NCI-H2196 treated with DMSO at 0.1 percent for 48 hours (cell line): ENCODE results near the gene RPUSD2.

Source experiments
- DNase-seq: peaks from one replicate; lab custom pipeline; 2025; ENCODE audit not compliant: unreplicated experiment; lab: John Stamatoyannopoulos, UW

The RPUSD2 gene, protein sequence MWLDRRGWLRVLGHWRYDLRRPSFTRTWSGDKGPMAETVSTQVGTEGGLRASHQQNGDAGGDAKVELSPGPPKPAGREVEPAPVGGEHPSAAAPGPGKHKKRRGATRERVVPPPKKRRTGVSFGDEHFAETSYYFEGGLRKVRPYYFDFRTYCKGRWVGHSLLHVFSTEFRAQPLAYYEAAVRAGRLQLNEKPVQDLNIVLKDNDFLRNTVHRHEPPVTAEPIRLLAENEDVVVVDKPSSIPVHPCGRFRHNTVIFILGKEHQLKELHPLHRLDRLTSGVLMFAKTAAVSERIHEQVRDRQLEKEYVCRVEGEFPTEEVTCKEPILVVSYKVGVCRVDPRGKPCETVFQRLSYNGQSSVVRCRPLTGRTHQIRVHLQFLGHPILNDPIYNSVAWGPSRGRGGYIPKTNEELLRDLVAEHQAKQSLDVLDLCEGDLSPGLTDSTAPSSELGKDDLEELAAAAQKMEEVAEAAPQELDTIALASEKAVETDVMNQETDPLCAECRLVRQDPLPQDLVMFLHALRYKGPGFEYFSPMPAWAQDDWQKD

DNA sequence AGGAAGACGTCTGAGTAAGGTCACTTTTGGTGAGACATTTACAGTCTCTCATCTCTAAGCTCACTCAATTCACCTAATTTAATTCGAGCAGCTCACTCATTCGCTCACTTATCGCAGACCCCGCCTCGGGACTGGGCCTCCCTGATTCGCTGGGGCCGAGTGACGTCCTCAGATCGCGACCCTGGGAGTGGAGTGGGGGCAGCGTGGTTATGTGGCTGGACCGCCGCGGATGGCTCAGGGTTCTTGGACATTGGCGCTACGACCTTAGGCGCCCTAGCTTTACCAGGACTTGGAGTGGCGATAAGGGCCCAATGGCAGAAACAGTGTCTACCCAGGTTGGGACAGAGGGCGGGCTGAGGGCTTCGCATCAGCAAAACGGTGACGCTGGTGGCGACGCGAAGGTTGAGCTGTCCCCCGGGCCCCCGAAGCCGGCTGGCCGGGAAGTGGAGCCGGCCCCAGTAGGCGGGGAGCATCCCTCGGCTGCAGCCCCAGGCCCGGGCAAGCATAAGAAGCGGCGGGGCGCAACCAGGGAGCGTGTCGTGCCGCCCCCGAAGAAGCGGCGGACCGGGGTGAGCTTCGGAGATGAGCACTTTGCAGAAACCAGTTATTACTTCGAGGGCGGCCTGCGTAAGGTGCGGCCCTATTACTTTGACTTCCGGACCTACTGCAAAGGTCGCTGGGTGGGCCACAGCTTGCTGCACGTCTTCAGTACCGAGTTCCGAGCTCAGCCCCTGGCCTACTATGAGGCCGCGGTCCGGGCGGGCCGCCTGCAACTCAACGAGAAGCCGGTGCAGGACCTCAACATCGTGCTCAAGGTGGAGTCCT, at the start of gene RPUSD2:
Gene RPUSD2, plus strand, starts transcription at position 171 of the 825 bp plus-strand sequence. Its CDS starts 39 bp downstream, at position 210.
- peak; percentile 70 for DNase-seq

DNA sequence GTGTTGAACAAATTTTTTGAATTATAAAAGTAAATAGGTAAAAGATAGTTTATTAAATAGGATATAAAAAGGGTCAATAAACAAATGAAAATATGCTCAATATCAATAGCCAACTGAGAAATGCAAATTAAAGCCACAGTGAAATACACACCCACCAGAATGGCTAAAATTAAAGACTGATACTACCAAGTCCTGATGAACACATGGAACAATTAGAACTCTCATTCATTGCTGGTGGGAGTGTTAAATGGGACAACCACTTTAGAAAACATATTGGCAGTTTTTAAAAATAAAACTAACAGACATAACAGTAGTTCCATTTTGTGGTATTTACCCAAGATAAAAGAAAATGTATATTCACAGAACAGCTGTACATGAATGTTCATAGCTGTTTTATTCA, 45.5 kb upstream of the RPUSD2 start:
- DNase-seq: no peak

DNA sequence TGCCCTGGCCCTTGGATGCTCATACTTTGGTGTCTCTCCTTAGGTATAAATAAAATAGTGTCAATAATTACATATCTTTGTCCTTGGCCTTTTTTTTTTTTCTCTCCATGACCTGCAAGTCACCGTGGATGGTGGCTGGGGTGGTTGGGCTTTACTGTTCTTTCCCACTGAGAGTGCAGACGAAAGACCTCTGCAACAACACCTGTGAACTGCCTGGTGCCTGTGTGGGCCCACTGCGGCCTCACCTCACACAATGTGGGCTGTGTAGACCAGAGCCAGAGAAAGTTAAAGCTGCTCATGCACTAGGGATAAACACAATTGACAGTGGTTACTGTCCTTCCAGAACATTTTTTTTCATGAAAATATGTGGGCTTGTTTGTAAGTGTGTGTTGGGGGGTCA, 43.2 kb upstream of the RPUSD2 start:
- no peak for DNase-seq

DNA sequence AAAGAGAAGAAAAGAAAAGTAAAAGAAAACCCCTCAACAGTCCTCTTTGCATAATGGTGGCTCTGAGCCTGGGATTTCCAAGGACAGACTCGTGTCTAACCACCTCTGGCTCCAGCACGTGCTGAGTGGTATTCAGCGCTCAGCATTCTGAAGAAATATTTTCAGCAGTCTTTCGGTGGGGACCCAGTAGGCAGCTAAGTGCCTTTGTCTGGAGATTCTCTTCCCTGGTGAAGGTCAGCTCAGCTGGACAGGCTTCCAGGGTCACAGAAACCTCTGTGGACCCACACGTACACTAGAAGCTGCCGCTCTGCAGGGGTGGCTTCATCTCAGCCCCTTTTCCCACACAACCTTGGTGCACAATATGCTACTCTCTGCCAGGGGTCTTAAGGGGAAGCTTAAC, 40.3 kb upstream of the RPUSD2 start:
- DNase-seq: no peak

DNA sequence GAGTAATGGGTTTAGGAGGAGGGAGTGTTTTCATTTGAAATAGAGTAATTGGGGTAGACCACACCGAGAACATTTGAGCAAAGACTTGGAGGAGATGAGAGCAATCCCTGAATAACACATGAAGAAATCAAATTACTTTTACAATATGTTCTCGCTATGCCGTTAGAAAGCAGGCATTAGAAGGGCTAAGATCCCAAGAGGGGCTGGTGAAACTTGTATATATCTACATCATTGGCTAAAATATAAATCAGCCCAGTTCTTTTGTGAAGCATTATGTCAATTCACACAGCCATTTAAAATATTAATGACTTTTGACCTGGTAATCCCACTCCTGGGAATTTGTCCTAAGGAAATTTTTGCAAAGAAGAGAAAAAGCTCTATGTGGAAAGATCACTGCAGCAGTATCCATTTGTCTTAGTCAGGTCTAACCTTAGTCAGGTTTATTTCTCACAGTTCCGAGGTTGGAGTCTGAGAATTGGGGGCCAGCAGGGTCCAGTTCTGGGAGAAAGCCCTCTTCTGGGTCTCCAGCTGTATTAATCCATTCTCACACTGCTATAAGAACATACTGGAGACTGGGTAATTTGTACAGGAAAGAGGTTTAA, 35.2 kb upstream of the RPUSD2 start:
- DNase-seq: no peak

DNA sequence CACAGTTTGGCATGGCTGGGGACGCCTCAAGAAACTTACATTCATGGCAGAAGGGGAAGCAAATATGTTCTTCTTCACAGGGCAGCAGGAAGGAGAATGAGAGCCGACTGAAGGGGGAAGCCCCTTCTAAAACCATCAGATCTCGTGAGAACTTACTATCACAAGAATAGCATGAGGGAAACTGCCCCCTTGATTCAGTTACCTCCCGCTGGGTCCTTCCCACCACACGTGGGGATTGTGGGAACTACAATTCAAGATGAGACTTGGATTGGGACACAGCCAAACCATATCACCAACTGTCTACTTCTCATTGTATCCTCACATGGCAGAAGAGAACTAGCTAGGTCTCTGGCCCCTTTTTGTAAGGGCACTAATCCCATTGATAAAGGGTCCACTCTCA, 34.7 kb upstream of the RPUSD2 start:
- no peak for DNase-seq

DNA sequence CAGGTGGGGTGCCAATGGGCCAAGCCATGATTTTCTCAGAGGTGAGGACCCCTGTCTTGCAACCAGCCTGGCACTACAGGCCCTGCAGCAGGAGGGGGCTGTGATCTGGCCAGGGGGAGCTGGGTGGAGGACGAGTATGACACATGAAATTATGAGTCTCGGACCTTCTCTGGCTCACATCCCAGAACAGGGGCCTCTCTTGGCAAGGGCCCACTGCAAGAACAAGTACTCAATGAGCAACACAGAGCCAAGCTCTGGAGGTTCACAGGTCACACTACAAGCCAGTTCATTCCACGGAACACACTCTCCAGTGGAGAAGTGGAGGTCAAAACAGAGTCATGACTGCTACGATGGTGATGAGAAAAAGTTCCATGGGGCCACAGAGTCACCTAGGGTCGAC, 32.6 kb upstream of the RPUSD2 start:
- no peak for DNase-seq

DNA sequence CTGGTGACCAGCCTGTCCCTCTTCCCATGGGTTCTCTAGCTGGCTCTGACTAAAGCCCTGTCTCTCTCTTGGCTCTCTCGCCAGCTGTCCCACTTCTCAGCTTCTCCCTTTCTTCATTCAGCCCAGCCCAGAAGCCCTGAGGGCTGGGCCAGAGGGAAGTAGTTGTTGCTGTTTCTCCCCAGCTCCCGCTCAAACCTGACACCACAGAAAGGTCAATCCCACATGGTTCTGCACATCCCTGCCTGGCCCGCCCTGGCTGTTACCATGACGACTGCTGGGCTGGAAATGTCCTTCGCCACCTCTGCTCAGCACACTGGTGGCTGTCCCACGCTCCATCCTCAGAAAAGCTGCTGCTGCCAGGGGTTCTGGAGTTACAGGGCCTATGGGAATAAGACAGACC, 30.1 kb upstream of the RPUSD2 start:
- no peak for DNase-seq

DNA sequence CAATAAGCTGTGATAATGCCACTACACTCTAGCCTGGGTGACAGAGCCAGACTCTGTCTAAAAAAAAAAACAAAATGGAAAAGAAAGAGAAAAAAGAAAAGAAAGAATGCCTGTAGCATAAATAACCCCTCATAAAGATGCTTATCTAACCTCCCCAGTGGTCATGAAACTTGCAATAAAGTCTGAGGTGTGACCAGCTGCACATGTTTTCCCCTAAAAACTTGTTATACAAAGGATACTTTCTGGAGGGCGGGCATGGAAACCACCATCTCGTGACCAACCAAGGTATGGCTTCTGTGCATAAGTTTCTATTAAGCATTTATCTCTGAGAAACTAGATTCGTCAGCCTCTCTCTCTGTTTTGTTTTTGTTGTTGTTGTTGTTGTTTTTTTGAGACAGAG, 26.0 kb upstream of the RPUSD2 start:
- no peak for DNase-seq

DNA sequence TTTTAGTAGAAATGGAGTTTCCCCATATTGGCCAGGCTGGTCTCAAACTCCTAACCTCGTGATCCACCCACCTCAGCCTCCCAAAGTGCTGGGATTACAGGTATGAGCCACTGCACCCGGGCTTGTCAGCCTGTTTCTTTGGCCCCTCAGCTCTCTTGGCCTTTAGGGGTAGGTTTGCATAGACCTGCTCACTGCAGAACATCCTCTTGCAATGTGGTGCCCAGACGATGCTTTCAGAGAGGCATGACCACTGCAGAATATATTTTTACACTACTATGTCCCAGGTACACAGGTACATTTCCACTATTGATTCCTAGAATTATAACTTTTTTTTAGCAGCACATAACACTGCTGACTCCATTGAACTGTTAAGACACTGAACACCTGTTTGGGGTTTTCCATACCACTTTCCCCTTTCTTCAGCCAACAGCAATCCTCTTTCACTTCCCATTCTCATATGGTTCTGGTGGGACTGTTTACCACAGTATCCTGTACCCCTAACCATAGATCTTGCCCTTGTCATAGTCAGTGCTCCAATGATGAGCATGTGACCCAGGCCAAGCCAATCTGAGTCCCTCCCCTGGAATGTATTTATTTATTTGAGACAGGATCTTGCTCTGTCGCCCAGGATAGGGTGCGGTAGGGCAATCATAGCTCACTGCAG, 25.3 kb upstream of the RPUSD2 start:
- DNase-seq: no peak

DNA sequence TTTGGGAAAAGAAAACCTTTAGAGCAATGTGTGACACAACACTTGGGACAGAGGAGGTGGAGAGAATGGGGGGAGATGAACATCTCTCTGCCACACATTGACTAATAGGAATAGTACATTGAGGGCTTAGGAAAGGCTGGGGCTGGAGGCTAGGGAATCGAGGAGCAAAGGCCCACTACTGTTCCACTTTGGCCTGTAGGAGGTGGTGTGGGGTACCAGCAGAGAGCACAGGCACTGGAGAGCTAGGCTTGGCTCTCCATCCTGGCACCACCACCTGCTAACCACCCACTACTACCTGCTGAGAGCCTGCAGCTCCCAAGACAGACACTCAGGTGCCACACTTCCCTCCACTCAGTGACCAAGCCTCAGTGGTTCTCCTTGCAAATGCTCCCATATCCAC, 23.6 kb upstream of the RPUSD2 start:
- DNase-seq: no peak

DNA sequence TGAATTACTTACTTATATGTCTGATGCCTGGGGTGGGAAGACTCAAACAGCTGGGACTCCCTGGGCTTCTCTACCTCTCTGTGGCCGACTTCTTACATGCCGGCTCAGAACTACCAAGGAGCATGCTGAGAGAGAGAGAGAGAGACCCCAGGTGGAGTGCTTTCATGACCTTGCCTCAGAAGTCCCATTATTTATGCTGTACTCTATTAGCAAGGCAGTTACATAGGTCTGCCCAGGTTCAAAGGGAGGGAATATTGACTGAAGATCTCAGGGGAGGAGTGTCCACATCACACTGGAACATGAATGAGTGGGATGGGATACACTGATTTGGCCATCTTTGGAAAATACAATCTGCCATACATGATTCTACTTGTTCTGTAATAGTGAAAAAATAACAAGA, 20.5 kb upstream of the RPUSD2 start:
- no peak for DNase-seq

DNA sequence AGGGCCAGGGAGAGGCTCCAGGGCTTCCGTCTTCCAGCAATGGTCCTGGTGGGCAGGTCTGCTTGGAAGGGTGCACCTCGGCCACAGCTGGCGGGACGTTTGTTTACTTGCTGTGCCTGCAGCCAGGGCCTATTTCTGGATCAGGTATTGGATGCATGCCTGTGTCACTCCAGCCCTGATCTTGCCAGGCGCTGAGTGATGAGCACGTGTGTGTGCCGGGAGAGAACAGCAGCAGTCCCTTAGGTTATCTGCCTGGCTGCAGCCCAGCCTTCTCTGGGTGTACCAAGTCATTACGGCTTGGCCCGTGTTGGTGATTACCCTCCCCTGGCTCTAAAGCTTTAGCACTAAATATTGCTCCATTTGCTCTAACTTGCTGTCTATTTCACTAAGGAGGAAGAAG, 19.2 kb upstream of the RPUSD2 start:
- DNase-seq: no peak

DNA sequence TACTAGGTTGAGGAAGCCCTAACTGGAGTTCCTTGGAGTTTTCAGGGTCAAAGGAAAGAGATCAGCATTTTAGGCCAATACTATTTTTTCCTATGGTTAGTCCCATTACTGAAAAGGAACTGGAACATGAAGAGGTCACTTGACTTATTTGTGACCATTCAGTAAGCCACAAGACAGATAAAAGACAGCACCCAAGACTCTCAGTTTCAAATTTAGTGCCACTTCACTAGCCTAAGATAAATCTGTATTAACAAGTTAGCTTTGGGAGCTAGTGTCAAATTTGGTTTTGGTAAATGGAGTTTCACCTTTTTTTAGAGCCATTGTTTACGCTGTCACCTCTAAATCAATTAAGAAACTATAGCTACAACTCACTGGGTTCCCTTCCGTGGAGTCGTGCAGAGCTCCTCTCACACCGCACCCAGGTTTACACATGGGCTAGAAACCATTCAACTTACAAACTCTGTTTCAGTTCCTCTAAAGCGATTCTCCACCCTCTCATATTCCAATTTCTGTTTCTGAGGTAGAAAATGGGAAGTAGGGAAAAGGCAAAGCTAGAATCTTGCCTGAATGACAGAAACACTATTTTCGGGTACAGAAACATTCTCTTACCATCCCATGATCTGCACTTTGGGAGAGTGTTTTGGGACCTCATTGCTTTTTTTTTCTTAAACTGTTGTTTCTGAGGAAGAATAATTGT, 18.6 kb upstream of the RPUSD2 start:
- DNase-seq: no peak

DNA sequence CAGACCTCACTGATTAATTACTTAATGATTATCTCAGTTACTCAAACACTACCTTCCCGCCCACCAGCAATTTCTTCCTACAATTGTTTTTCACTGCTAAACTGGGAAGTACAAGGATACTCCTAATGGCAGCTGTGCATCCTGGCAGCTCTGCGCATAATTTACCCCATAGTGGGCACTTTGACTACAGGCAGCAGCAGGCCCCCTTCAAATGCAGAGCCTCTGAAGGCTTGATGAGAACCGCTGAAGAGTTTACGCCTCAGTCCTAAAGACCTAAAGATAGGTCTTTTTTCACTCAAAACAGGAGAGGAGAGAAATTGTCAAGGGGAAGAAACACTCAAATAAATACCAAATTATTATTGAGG, 15.0 kb upstream of the RPUSD2 start:
- no peak for DNase-seq

DNA sequence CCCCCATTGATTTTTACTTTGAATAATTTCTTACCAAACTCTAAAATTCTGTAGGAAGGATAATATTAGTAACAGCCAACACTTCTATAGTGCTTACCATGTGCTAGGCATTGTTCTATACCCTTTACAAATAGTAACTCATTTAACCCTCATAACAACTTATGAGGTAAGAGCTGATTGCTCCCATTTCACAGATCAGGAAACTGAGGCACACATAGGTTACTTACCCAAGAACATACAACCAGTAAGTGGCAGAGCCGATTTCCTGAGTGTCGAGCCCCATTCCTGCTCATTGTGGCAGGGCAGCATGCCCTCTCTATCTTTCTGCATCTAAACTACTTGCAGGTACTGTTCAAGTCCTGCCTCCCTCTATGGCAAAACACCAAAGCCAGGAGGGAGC, 13.2 kb upstream of the RPUSD2 start:
- no peak for DNase-seq

DNA sequence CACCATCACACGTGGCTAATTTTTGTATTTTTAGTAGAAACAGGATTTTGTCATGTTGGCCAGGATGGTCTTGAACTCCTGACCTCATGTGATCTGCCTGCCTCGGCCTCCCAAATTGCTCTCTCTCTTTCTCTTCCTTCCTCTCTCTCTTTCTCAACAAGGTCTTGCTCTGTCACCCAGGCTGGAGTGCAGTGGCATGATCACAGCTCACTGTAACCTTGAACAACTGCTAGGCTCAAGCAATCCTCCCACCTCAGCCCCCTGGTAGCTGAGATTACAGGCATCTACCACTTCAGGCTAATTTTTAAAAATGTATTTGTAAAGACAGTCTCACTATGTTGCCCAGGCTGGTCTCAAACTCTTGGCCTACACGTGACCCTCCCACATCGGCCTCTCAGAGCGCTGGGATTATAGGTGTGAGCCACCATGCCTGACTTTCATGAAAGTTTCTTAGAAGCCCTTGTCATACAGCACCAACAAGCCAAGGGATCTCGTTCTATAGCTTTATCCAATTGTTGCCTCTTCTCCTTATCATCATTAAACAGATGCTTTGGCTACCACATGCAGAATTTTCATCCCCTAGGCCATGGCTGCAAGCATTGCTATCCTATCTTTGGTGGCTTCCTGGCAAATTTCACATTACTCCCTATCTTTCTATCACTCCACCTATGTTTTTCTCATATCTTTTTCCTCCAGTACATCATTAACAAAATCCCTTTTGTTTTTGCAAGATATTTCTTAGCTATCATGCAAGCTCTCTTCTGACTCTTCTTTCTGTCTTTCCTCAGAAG, 10.0 kb upstream of the RPUSD2 start:
- no peak for DNase-seq

DNA sequence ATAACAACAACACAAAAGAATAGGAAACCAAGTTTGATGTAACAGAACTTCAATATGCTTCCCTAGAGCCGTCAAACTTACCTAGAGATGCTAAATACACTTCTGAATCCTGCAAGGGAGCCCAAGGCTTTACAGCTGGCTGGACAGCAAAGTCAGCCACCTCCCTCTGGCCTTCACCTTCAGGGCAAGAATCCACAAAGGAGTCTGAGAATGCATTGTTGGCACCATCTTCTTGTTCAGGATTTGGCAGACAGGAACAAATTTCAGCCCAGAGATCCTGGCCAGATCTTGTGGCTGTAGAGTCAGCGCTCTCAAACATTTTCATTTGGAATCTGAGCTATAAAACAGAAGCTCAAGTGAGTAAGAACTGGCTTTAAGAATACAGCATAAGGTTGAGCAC, 6.4 kb upstream of the RPUSD2 start:
- no peak for DNase-seq

DNA sequence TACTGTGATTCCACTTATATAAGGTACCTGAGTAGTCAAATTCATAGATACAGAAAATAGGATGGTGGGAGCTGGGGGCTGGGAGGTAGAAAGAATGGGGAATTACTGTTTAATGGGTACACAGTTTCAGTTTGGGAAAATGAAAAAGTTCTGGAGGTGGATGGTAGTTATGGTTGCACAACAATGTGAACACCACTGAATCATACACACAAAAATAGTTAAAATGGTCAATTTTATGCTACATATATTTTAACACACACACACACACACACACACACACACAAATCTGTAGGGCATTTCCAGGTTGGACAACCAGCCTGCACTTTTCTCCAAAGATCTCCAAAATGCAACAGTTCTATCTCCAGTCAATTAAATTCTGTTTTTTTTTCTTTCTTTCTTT, 5.7 kb upstream of the RPUSD2 start:
- no peak for DNase-seq
